OCI-LY7 (cell line): ENCODE measurements around the gene UQCRFS1. TPM values are rescaled to one million over a fixed set of nuclear protein-coding genes. Genes with fewer than 3 reads are reported as not detected.
A peak's percentile ranks its signal among the peaks of the same experiment; 100 is the strongest.

Experiments
- BruUV-seq: library from RNA; stranded (reverse); fragments of 400-500 nt; replicated peaks from 2 replicates; lab custom pipeline; 2021; lab: Mats Ljungman, UMichigan
- CTCF ChIA-PET: fragments of 300-600 bp; sonication (Branson Sonifier 250); formaldehyde crosslinking; loops from one replicate; lab custom pipeline; 2022; ENCODE audit warnings: antibody characterized with exemption; ENCODE audit not compliant: unreplicated experiment; lab: Charles Lee
- POLR2A ChIA-PET: fragments of 300-600 bp; sonication (Branson Sonifier 250); formaldehyde crosslinking; loops from one replicate; lab custom pipeline; 2022; ENCODE audit warnings: antibody characterized with exemption; lab: Charles Lee
- DNase-seq: peaks from one replicate; pipeline ENCODE4 v3.0.0-alpha.2; 2015; ENCODE audit warnings: low spot score
- H2AFZ ChIP-seq: fragments of 200-600 bp; sonication (generic), shearing (Covaris generic); 2 replicates; pipeline ENCODE4 v1.6.1; 2014; ENCODE audit warnings: mild to moderate bottlenecking, antibody characterized with exemption, low read length, moderate library complexity
- H3K27ac ChIP-seq: fragments of 200-600 bp; sonication (generic); 2 replicates; pipeline ENCODE4 v1.5.1; 2014; ENCODE audit warnings: mixed run types, low read depth, mild to moderate bottlenecking, moderate library complexity, low read length, inconsistent platforms; ENCODE audit not compliant: poor library complexity, severe bottlenecking
- H3K36me3 ChIP-seq: fragments of 200-600 bp; sonication (generic); 2 replicates; pipeline ENCODE4 v1.6.1; 2014; ENCODE audit warnings: mild to moderate bottlenecking, antibody characterized with exemption, low read length, moderate library complexity, mixed read lengths; ENCODE audit not compliant: insufficient read depth
- H3K4me1 ChIP-seq: fragments of 200-600 bp; sonication (generic); 2 replicates; pipeline ENCODE4 v1.5.1; 2014; ENCODE audit warnings: mild to moderate bottlenecking, low read length; ENCODE audit not compliant: insufficient read depth, poor library complexity, severe bottlenecking
- H3K4me2 ChIP-seq: fragments of 200-600 bp; sonication (generic); 2 replicates; pipeline ENCODE4 v1.6.1; 2014; ENCODE audit warnings: mild to moderate bottlenecking, low read length
- H3K4me3 ChIP-seq: fragments of 200-600 bp; sonication (generic); 2 replicates; pipeline ENCODE4 v1.5.1; 2014; ENCODE audit warnings: mild to moderate bottlenecking, low read depth, low read length; ENCODE audit not compliant: poor library complexity, severe bottlenecking
- H3K79me2 ChIP-seq: fragments of 200-600 bp; sonication (generic); 2 replicates; pipeline ENCODE4 v1.6.1; 2016; ENCODE audit warnings: low read depth, mild to moderate bottlenecking, low read length, moderate library complexity, mixed read lengths; ENCODE audit not compliant: insufficient read depth
- H3K9me2 ChIP-seq: fragments of 200-600 bp; sonication (generic); 2 replicates; pipeline ENCODE4 v1.6.1; 2016; ENCODE audit warnings: mild to moderate bottlenecking, low read length, mixed read lengths; ENCODE audit not compliant: insufficient read depth
- H3K9me3 ChIP-seq: fragments of 200-600 bp; sonication (generic); 2 replicates; pipeline ENCODE4 v1.6.1; 2014; ENCODE audit warnings: mild to moderate bottlenecking, mixed run types, low read length, mixed read lengths
- H4K20me1 ChIP-seq: fragments of 200-600 bp; sonication (generic); 2 replicates; pipeline ENCODE4 v1.6.1; 2014; ENCODE audit warnings: mild to moderate bottlenecking, antibody characterized with exemption, low read length, moderate library complexity, mixed read lengths; ENCODE audit not compliant: insufficient read depth
- CTCF ChIP-seq: fragments of 200-600 bp; sonication (generic); conservative IDR thresholded peaks from 2 replicates; pipeline ENCODE4 v1.5.1; 2014; ENCODE audit warnings: mild to moderate bottlenecking, antibody characterized with exemption, low read length, moderate library complexity, mixed read lengths
- EZH2phosphoT487 ChIP-seq: fragments of 200-600 bp; sonication (generic); IDR thresholded peaks from 2 replicates; pipeline ENCODE4 v1.6.1; 2018; ENCODE audit warnings: low read depth, borderline replicate concordance, mild to moderate bottlenecking, mixed run types, antibody characterized with exemption, low read length, moderate library complexity, mixed read lengths
- intact Hi-C: fragments of 100-400 bp; cut with micrococcal nuclease; formaldehyde crosslinking; loops from one replicate; pipeline ENCODE4 v1.10.0; 2022; ENCODE audit not compliant: unreplicated experiment
- total RNA-seq, 2 experiments: library from RNA; depleted of rRNA in 1 of 2; stranded (reverse); fragments of >200 nt in 1 of 2; shearing (Covaris generic) in 1 of 2; gene quantifications; 2 replicates each; pipeline ENCODE4 v1.2.3, GENCODE V29; 2014 to 2022

UQCRFS1 gene
- total RNA-seq, 2 experiments from 2014 or later = 40.6 to 42.6 TPM

GRCh38 chr19:29171525-29171924 lies 41.4 kb downstream of the UQCRFS1 start:
- H3K27ac ChIP-seq = no peak overlapping the region
- no peak overlapping the region for H2AFZ ChIP-seq
- H3K4me2 ChIP-seq = no peak overlapping the region
- no peaks in the 10 kb centered on the region for H3K4me1 ChIP-seq
- H3K9me2 ChIP-seq = no peaks in the 10 kb centered on the region
- H3K79me2 ChIP-seq = no peaks in the 10 kb centered on the region
- ChIA-PET POLR2A (interaction anchor here (0.6 to 0.8 kb wide), 2 partner anchors 26 to 796 kb away, joined by 3 read pairs; no protein-coding TSS in a partner anchor), CTCF (no interaction called here)
- H3K4me3 ChIP-seq = no peak overlapping the region
- H4K20me1 ChIP-seq = no peaks in the 10 kb centered on the region
- no peak for DNase-seq
- peaks cover 3% of the 10 kb centered on the region; the same call in 1 of the 2 replicates for H3K9me3 ChIP-seq
- H3K36me3 ChIP-seq = no peaks in the 10 kb centered on the region
- TF ChIP-seq EZH2phosphoT487 (no peak), CTCF (no peak)
- BruUV-seq = no TSS peak
- intact Hi-C loops = no loop called here

GRCh38 chr19:29170554-29170953 lies 42.4 kb downstream of the UQCRFS1 start:
- Histone ChIP-seq H4K20me1 (no peaks in the 10 kb centered on the region), H2AFZ (no peak overlapping the region), H3K36me3 (no peaks in the 10 kb centered on the region), H3K4me2 (no peak overlapping the region), H3K79me2 (no peaks in the 10 kb centered on the region), H3K9me3 (no peaks in the 10 kb centered on the region), H3K27ac (no peak overlapping the region), H3K4me1 (no peaks in the 10 kb centered on the region), H3K9me2 (no peaks in the 10 kb centered on the region), H3K4me3 (no peak overlapping the region)
- ChIA-PET CTCF (no interaction called here), POLR2A (interaction anchor here (0.8 kb wide), 1 partner anchor 25 kb away, joined by 3 read pairs; no protein-coding TSS in a partner anchor)
- intact Hi-C loops = no loop called here
- TF ChIP-seq CTCF (no peak), EZH2phosphoT487 (no peak)
- DNase-seq = peak; percentile 1
- BruUV-seq = no TSS peak

GRCh38 chr19:29162694-29163093 lies 50.3 kb downstream of the UQCRFS1 start:
- no TSS peak for BruUV-seq
- CTCF ChIA-PET = no interaction called here
- H3K4me1 ChIP-seq = no peaks in the 10 kb centered on the region

More at GRCh38 chr19:29162694-29163093, 50.3 kb downstream of the UQCRFS1 start:
- H3K4me2 ChIP-seq = no peak overlapping the region
- H3K4me3 ChIP-seq = no peak overlapping the region
- no peak for TF ChIP-seq EZH2phosphoT487
- TF ChIP-seq CTCF = no peak
- no peak overlapping the region for H3K27ac ChIP-seq
- no peaks in the 10 kb centered on the region for H3K79me2 ChIP-seq
- intact Hi-C loops = no loop called here
- no peak for DNase-seq
- H3K9me3 ChIP-seq = no peaks in the 10 kb centered on the region
- no peaks in the 10 kb centered on the region for H3K9me2 ChIP-seq
- no peaks in the 10 kb centered on the region for H4K20me1 ChIP-seq
- H3K36me3 ChIP-seq = no peaks in the 10 kb centered on the region
- POLR2A ChIA-PET = no interaction called here
- no peak overlapping the region for H2AFZ ChIP-seq
